MM.1S (cell line): ENCODE data around the gene POLA2.

Experiments used
- DNase-seq: peaks from one replicate; pipeline ENCODE4 v3.0.0-alpha.2; 2015
- H2AFZ ChIP-seq: fragments of 300-600 bp; sonication (generic); 2 replicates; pipeline ENCODE4 v1.6.0; 2016; ENCODE audit warnings: antibody characterized with exemption, low read length
- H3F3A ChIP-seq: fragments of 300-600 bp; sonication (generic); 2 replicates; pipeline ENCODE4 v1.6.1; 2016; ENCODE audit warnings: mild to moderate bottlenecking, antibody characterized with exemption, low read length, moderate library complexity, mixed read lengths; ENCODE audit not compliant: insufficient read depth
- H3K27ac ChIP-seq: fragments of 300-600 bp; sonication (generic); 2 replicates; pipeline ENCODE4 v1.5.1; 2016; ENCODE audit warnings: mild to moderate bottlenecking, low read length
- H3K27me3 ChIP-seq: fragments of 300-600 bp; sonication (generic); replicated peaks from 2 replicates; pipeline ENCODE4 v1.6.0; 2016; ENCODE audit warnings: low read length; ENCODE audit not compliant: insufficient read depth
- H3K36me3 ChIP-seq: fragments of 300-600 bp; sonication (generic); replicated peaks from 2 replicates; pipeline ENCODE4 v1.6.1; 2016; ENCODE audit warnings: mild to moderate bottlenecking, low read length, mixed read lengths; ENCODE audit not compliant: insufficient read depth
- H3K4me1 ChIP-seq: fragments of 300-600 bp; sonication (generic); 2 replicates; pipeline ENCODE4 v1.6.1; 2016; ENCODE audit warnings: low read length, mixed read lengths
- H3K4me2 ChIP-seq: fragments of 300-600 bp; sonication (generic); 2 replicates; pipeline ENCODE4 v1.6.0; 2016; ENCODE audit warnings: low read depth, low read length
- H3K4me3 ChIP-seq: fragments of 300-600 bp; sonication (generic); 2 replicates; pipeline ENCODE4 v1.5.1; 2016; ENCODE audit warnings: low read length, mixed read lengths
- H3K79me2 ChIP-seq: fragments of 300-600 bp; sonication (generic); 2 replicates; pipeline ENCODE4 v1.6.1; 2016; ENCODE audit warnings: mixed run types, low read length, mixed read lengths
- H3K9ac ChIP-seq: fragments of 300-600 bp; sonication (generic); 2 replicates; pipeline ENCODE4 v1.6.1; 2016; ENCODE audit warnings: low read length, mixed read lengths
- H3K9me2 ChIP-seq: fragments of 300-600 bp; sonication (generic); replicated peaks from 2 replicates; pipeline ENCODE4 v1.6.1; 2016; ENCODE audit warnings: mild to moderate bottlenecking, low read length, mixed read lengths; ENCODE audit not compliant: insufficient read depth
- H3K9me3 ChIP-seq: fragments of 300-600 bp; sonication (generic); replicated peaks from 2 replicates; pipeline ENCODE4 v1.6.1; 2016; ENCODE audit warnings: mild to moderate bottlenecking, low read length, mixed read lengths; ENCODE audit not compliant: insufficient read depth
- H4K20me1 ChIP-seq: fragments of 300-600 bp; sonication (generic); 2 replicates; pipeline ENCODE4 v1.6.1; 2016; ENCODE audit warnings: mild to moderate bottlenecking, low read length, moderate library complexity, mixed read lengths; ENCODE audit not compliant: insufficient read depth
- CTCF ChIP-seq: fragments of 300-600 bp; sonication (generic); IDR thresholded peaks from 2 replicates; pipeline ENCODE4 v1.5.1; 2016; ENCODE audit warnings: antibody characterized with exemption, low read length, mixed read lengths
- EZH2 ChIP-seq: fragments of 300-600 bp; sonication (generic); optimal IDR thresholded peaks from 2 replicates; pipeline ENCODE3; 2017; ENCODE audit warnings: low read depth, mild to moderate bottlenecking, antibody characterized with exemption, low read length, mixed read lengths
- EZH2phosphoT487 ChIP-seq: fragments of 300-600 bp; sonication (generic); IDR thresholded peaks from 2 replicates; pipeline ENCODE4 v1.6.1; 2018; ENCODE audit warnings: antibody characterized with exemption, low read length

POLA2 gene

GRCh38 chr11:65295571-65296341, 34.0 kb downstream of the POLA2 start:
- Histone ChIP-seq H3K4me3 (no peak overlapping the region), H3K4me2 (no peak overlapping the region), H3K9me3 (no peaks in the 10 kb centered on the region), H3K79me2 (no peaks in the 10 kb centered on the region), H4K20me1 (no peaks in the 10 kb centered on the region), H3K27ac (no peak overlapping the region), H3F3A (no peaks in the 10 kb centered on the region), H3K9ac (no peak overlapping the region), H2AFZ (no peak overlapping the region), H3K27me3 (no peaks in the 10 kb centered on the region), H3K36me3 (no peaks in the 10 kb centered on the region; the same call in 1 of the 2 replicates), H3K9me2 (no peaks in the 10 kb centered on the region), H3K4me1 (no peaks in the 10 kb centered on the region)
- no peak for DNase-seq
- no peak for TF ChIP-seq CTCF
- TF ChIP-seq EZH2phosphoT487, result no peak
- no peak for TF ChIP-seq EZH2

DNA sequence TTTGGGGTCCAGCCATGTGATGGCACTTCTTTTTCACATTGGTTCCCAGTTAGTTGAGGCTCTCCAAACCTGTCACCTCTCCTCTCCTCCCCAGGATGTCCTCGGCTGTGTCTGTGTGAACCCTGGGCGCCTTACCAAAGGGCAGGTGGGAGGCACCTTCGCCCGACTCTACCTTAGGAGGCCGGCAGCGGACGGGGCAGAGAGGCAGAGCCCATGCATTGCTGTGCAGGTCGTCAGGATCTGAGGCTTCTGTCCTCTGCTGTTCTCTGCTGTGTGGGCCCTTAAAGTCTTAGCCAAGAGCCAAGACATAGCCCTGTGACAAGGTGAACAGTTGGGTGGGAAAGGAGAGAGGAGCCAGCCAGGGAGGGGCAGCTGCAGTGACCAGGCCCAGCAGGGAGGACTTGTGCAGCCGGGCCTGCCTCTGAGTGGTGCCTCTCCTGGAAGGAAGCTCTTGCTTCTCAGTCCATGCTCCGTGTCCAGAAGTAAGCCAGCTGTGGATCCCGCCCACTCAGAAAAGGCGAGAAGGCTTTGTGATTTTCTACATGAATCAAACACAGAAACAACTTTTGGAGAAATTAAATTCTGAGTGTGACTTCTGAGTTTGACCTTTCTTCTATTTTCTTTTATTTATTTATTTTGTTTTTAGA, 35.4 kb downstream of the POLA2 start:
- Histone ChIP-seq H3K27me3 (no peaks in the 10 kb centered on the region), H3F3A (no peaks in the 10 kb centered on the region), H3K27ac (no peak overlapping the region), H3K4me1 (no peaks in the 10 kb centered on the region), H3K79me2 (no peaks in the 10 kb centered on the region), H2AFZ (no peak overlapping the region), H3K9me2 (no peaks in the 10 kb centered on the region), H3K4me2 (no peak overlapping the region), H3K9me3 (no peaks in the 10 kb centered on the region), H3K9ac (no peak overlapping the region), H3K36me3 (no peaks in the 10 kb centered on the region; the same call in 1 of the 2 replicates), H4K20me1 (no peaks in the 10 kb centered on the region), H3K4me3 (no peak overlapping the region)
- no peak for TF ChIP-seq CTCF
- TF ChIP-seq EZH2, result no peak
- no peak for TF ChIP-seq EZH2phosphoT487
- DNase-seq, result no peak

- Histone ChIP-seq H3K4me2 (no peak overlapping the region), H3K4me3 (no peak overlapping the region), H3K27ac (no peak overlapping the region), H3K36me3 (no peaks in the 10 kb centered on the region; the same call in 1 of the 2 replicates), H2AFZ (no peak overlapping the region), H3F3A (no peaks in the 10 kb centered on the region), H3K9me3 (no peaks in the 10 kb centered on the region), H3K9me2 (no peaks in the 10 kb centered on the region), H4K20me1 (no peaks in the 10 kb centered on the region), H3K27me3 (no peaks in the 10 kb centered on the region), H3K9ac (no peak overlapping the region), H3K4me1 (no peaks in the 10 kb centered on the region), H3K79me2 (no peaks in the 10 kb centered on the region)
- DNase-seq, result no peak
- no peak for TF ChIP-seq EZH2
- TF ChIP-seq EZH2phosphoT487, result no peak
Observed at GRCh38 chr11:65298131-65298535, 36.4 kb downstream of the POLA2 start.
